KMS-11 (cell line): ENCODE measurements around the gene PTPRN2.

ENCODE experiments used
- H2AFZ ChIP-seq: fragments of 200-600 bp; sonication (generic); 2 replicates; pipeline ENCODE4 v1.6.1; 2016; ENCODE audit warnings: antibody characterized with exemption, mixed run types, low read depth
- H3K27ac ChIP-seq: fragments of 200-600 bp; sonication (generic); 2 replicates; pipeline ENCODE4 v1.6.1; 2016; ENCODE audit warnings: mild to moderate bottlenecking, mixed run types
- H3K27me3 ChIP-seq: fragments of 200-600 bp; sonication (generic); 2 replicates; pipeline ENCODE4 v1.6.1; 2017; ENCODE audit warnings: mild to moderate bottlenecking, low read depth, mixed run types, moderate library complexity; ENCODE audit not compliant: insufficient read depth
- H3K36me3 ChIP-seq: fragments of 200-600 bp; sonication (generic); 2 replicates; pipeline ENCODE4 v1.6.1; 2017; ENCODE audit warnings: mild to moderate bottlenecking, mixed run types; ENCODE audit not compliant: insufficient read depth
- H3K4me1 ChIP-seq: fragments of 200-600 bp; sonication (generic); 2 replicates; pipeline ENCODE4 v1.6.1; 2016; ENCODE audit warnings: mild to moderate bottlenecking, low read depth, mixed run types; ENCODE audit not compliant: poor library complexity, severe bottlenecking
- H3K4me2 ChIP-seq: fragments of 200-600 bp; sonication (generic); 2 replicates; pipeline ENCODE4 v1.7.0; 2016; ENCODE audit warnings: mild to moderate bottlenecking, mixed run types
- H3K4me3 ChIP-seq: fragments of 200-600 bp; sonication (generic); IDR thresholded peaks from 2 replicates; pipeline ENCODE4 v1.6.1; 2017; ENCODE audit warnings: low read depth, low read length, mixed read lengths; ENCODE audit not compliant: insufficient read depth
- H3K79me2 ChIP-seq: fragments of 200-600 bp; sonication (generic); 2 replicates; pipeline ENCODE4 v1.6.1; 2016; ENCODE audit warnings: low read depth, mixed run types; ENCODE audit not compliant: insufficient read depth
- H3K9ac ChIP-seq: fragments of 200-600 bp; sonication (generic); 2 replicates; pipeline ENCODE4 v1.6.1; 2016; ENCODE audit warnings: mild to moderate bottlenecking, mixed run types
- H4K20me1 ChIP-seq: fragments of 200-600 bp; sonication (generic); 2 replicates; pipeline ENCODE4 v1.6.1; 2016; ENCODE audit warnings: mild to moderate bottlenecking, mixed run types; ENCODE audit not compliant: insufficient read depth
- TF ChIP-seq, protein P1 (sequence below): fragments of 200-600 bp; sonication (generic); conservative IDR thresholded peaks from 2 replicates; pipeline ENCODE4 v1.6.1; 2017; ENCODE audit warnings: low read depth, mild to moderate bottlenecking, antibody characterized with exemption, low read length, moderate library complexity, mixed read lengths

Gene PTPRN2

GRCh38 chr7:157676001-157676400 lies 911.6 kb downstream of the PTPRN2 start:
- no peaks in the 10 kb centered on the region for H3K79me2 ChIP-seq

GRCh38 chr7:157675427-157675927 lies 912.1 kb downstream of the PTPRN2 start:
- H3K9ac ChIP-seq = no peak overlapping the region

More at GRCh38 chr7:157676001-157676400, 911.6 kb downstream of the PTPRN2 start:
- TF ChIP-seq, protein P1, sequence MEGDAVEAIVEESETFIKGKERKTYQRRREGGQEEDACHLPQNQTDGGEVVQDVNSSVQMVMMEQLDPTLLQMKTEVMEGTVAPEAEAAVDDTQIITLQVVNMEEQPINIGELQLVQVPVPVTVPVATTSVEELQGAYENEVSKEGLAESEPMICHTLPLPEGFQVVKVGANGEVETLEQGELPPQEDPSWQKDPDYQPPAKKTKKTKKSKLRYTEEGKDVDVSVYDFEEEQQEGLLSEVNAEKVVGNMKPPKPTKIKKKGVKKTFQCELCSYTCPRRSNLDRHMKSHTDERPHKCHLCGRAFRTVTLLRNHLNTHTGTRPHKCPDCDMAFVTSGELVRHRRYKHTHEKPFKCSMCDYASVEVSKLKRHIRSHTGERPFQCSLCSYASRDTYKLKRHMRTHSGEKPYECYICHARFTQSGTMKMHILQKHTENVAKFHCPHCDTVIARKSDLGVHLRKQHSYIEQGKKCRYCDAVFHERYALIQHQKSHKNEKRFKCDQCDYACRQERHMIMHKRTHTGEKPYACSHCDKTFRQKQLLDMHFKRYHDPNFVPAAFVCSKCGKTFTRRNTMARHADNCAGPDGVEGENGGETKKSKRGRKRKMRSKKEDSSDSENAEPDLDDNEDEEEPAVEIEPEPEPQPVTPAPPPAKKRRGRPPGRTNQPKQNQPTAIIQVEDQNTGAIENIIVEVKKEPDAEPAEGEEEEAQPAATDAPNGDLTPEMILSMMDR = no peak
- Histone ChIP-seq H3K4me2 (no peak overlapping the region), H3K36me3 (no peaks in the 10 kb centered on the region), H3K27ac (no peak overlapping the region), H2AFZ (no peak overlapping the region), H3K9ac (no peak overlapping the region), H3K27me3 (peaks cover 41% of the 10 kb centered on the region; the same call in 1 of the 2 replicates), H3K4me3 (no peak overlapping the region), H4K20me1 (no peaks in the 10 kb centered on the region), H3K4me1 (no peaks in the 10 kb centered on the region)

GRCh38 chr7:157674715-157675426 lies 912.8 kb downstream of the PTPRN2 start:
- H3K27ac ChIP-seq = no peak overlapping the region
- no peak overlapping the region for H3K4me3 ChIP-seq
- no peaks in the 10 kb centered on the region for H3K79me2 ChIP-seq
- no peak overlapping the region for H2AFZ ChIP-seq
- peaks cover 51% of the 10 kb centered on the region for H3K27me3 ChIP-seq
- H4K20me1 ChIP-seq = no peaks in the 10 kb centered on the region
- no peaks in the 10 kb centered on the region for H3K36me3 ChIP-seq
- TF ChIP-seq, protein P1 = no peak
- no peaks in the 10 kb centered on the region for H3K4me1 ChIP-seq
- no peak overlapping the region for H3K4me2 ChIP-seq
- no peak overlapping the region for H3K9ac ChIP-seq

More at GRCh38 chr7:157675427-157675927, 912.1 kb downstream of the PTPRN2 start:
- Histone ChIP-seq H3K79me2 (no peaks in the 10 kb centered on the region), H3K4me3 (no peak overlapping the region), H3K4me1 (no peaks in the 10 kb centered on the region), H3K27me3 (peaks cover 45% of the 10 kb centered on the region; the same call in 1 of the 2 replicates), H3K36me3 (no peaks in the 10 kb centered on the region), H3K4me2 (no peak overlapping the region), H2AFZ (no peak overlapping the region), H4K20me1 (no peaks in the 10 kb centered on the region), H3K27ac (no peak overlapping the region)
- TF ChIP-seq, protein P1 = no peak

- H3K9ac ChIP-seq = no peak overlapping the region
- H3K4me1 ChIP-seq = no peaks in the 10 kb centered on the region
- TF ChIP-seq, protein P1 = no peak
- no peak overlapping the region for H3K4me2 ChIP-seq
- no peaks in the 10 kb centered on the region for H3K36me3 ChIP-seq
- H4K20me1 ChIP-seq = no peaks in the 10 kb centered on the region
- no peak overlapping the region for H3K4me3 ChIP-seq
- H3K79me2 ChIP-seq = no peaks in the 10 kb centered on the region
- peaks cover 57% of the 10 kb centered on the region for H3K27me3 ChIP-seq
- no peak overlapping the region for H2AFZ ChIP-seq
- no peak overlapping the region for H3K27ac ChIP-seq
Measured at GRCh38 chr7:157674027-157674714, 913.5 kb downstream of the PTPRN2 start.
